Brain microvascular endothelial cell (primary cell): ENCODE data around the gene TRIM7.

Experiments
- DNase-seq: peaks from one replicate; pipeline ENCODE4 v3.0.0-alpha.2; 2020
- H3K27ac ChIP-seq: fragments of 250-450 bp; sonication (Bioruptor Pico); 2 replicates; pipeline ENCODE4 v1.5.1; 2020; ENCODE audit warnings: mild to moderate bottlenecking, moderate library complexity
- H3K27me3 ChIP-seq: fragments of 250-450 bp; sonication (Bioruptor Pico); replicated peaks from 2 replicates; pipeline ENCODE4 v1.5.1; 2020; ENCODE audit warnings: mild to moderate bottlenecking
- H3K36me3 ChIP-seq: fragments of 250-450 bp; sonication (Bioruptor Pico); replicated peaks from 2 replicates; pipeline ENCODE4 v1.5.1; 2020; ENCODE audit warnings: mild to moderate bottlenecking
- H3K4me3 ChIP-seq: 2 replicates; pipeline ENCODE4 v1.5.1; 2011; ENCODE audit warnings: low read depth, mild to moderate bottlenecking, control low read depth, low read length, moderate library complexity
- in situ Hi-C: cut with HindIII; loops from 2 replicates; pipeline ENCODE4 v1.10.0; 2017; ENCODE audit warnings: low sequenced_read_pairs, low pct_ligation_motif_present
- TF ChIP-seq, protein P1 (sequence below): IDR thresholded peaks from 2 replicates; pipeline ENCODE4 v1.5.1; 2011; ENCODE audit warnings: low read depth, mild to moderate bottlenecking, moderate library complexity, low read length, control low read depth, inconsistent platforms; ENCODE audit errors: missing control alignments

TRIM7 gene

DNA sequence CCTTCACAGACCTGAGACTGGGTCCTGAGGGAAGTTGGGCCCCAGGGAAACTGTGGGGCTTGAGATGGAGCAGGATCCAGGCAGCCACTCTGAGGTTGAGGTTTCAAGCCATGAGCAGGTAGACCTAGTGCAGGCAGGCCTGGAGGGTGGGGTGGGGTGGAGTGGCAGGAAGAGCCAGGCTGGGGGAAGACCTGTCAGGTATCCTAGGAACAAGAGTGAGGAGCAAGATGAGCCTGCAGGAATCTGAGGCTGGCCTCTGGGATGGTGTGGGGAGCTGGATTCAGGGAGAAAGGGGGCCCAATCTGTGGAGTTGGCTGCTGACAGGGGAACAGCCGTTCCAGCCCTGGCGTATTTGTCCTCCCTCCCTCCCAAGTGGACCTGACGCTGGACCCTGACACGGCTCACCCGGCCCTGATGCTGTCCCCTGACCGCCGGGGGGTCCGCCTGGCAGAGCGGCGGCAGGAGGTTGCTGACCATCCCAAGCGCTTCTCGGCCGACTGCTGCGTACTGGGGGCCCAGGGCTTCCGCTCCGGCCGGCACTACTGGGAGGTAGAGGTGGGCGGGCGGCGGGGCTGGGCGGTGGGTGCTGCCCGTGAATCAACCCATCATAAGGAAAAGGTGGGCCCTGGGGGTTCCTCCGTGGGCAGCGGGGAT, 28.9 kb upstream of the TRIM7 start:
- Histone ChIP-seq H3K27ac (no peak overlapping the region), H3K36me3 (peaks cover 65% of the 10 kb centered on the region)
- DNase-seq = no peak

DNA sequence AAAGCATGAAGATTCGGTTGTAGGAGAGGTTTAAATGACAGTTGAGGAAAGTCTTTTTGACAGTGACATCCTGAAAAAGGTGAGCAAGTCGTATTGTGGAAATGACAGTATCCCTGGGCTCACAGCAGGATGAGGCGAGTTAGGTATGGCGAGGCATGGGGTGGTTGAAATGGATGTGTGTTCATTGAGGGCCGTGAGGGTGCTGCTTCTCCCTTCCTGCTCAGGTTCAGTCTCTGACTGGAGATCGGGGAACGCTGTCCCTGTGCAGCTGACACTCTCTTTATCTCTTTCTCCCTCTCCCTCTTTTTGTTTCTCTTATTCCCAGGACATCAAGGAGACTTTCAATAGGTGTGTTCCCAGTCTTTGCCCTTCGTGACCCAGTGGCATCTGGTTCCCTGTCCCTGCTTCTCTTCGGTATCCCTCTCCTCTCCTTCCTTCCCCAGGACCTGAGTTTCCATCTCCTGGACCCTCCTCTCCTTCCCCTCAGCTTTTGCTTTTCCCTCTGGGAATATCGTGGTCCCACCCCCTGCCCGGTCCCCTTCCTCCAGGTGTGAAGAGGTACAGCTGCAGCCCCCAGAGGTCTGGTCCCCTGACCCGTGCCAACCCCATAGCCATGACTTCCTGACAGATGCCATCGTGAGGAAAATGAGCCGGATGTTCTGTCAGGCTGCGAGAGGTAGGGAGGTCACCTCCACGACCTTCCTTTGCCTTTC, 28.2 kb upstream of the TRIM7 start:
- no peak overlapping the region for H3K4me3 ChIP-seq
- in situ Hi-C loops = no loop called here
- H3K27ac ChIP-seq = no peak overlapping the region
- TF ChIP-seq, protein P1, sequence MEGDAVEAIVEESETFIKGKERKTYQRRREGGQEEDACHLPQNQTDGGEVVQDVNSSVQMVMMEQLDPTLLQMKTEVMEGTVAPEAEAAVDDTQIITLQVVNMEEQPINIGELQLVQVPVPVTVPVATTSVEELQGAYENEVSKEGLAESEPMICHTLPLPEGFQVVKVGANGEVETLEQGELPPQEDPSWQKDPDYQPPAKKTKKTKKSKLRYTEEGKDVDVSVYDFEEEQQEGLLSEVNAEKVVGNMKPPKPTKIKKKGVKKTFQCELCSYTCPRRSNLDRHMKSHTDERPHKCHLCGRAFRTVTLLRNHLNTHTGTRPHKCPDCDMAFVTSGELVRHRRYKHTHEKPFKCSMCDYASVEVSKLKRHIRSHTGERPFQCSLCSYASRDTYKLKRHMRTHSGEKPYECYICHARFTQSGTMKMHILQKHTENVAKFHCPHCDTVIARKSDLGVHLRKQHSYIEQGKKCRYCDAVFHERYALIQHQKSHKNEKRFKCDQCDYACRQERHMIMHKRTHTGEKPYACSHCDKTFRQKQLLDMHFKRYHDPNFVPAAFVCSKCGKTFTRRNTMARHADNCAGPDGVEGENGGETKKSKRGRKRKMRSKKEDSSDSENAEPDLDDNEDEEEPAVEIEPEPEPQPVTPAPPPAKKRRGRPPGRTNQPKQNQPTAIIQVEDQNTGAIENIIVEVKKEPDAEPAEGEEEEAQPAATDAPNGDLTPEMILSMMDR = no peak
- no peak for DNase-seq
- H3K36me3 ChIP-seq = peaks cover 58% of the 10 kb centered on the region
- H3K27me3 ChIP-seq = no peaks in the 10 kb centered on the region

More for the DNA sequence above, 28.9 kb upstream of the TRIM7 start:
- in situ Hi-C loops = no loop called here
- H3K4me3 ChIP-seq = no peak overlapping the region
- TF ChIP-seq, protein P1 = no peak
- no peaks in the 10 kb centered on the region for H3K27me3 ChIP-seq

DNA sequence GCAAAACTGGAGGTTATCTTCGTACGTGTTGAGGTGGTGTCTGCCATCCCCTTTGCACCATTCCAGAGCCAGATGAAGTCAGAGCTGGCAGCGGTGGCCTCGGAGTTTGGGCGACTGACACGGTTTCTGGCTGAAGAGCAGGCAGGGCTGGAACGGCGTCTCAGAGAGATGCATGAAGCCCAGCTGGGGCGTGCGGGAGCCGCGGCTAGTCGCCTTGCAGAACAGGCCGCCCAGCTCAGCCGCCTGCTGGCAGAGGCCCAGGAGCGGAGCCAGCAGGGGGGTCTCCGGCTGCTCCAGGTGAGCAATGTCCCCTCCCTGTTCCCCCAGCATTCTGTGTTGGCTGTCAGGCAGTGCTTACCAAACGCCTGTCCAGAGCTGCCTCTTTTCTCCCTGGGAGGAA, 27.6 kb upstream of the TRIM7 start:
- in situ Hi-C loops = no loop called here
- no peaks in the 10 kb centered on the region for H3K27me3 ChIP-seq
- TF ChIP-seq, protein P1 = no peak
- no peak overlapping the region for H3K4me3 ChIP-seq
- H3K27ac ChIP-seq = no peak overlapping the region
- H3K36me3 ChIP-seq = peaks cover 51% of the 10 kb centered on the region
- DNase-seq = no peak

DNA sequence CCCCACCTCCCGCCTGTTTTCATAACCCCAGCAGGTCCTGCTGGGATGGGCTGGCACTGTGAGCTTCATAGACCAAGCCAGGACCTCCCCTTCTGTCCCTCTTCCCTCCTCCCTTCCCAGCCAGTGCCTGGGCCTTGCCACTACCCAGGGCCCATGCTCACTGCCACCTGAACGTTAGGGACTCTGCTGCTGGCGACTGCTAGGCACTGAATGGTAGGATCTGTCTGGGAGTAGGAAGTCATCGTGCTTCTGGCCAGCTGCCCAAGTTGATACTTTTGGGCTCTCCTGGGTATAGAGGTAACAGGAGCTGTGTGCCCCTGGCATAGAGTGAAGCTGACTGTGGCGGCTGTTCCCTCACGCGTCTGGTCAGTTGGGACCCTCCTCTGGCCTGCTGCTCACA, 26.4 kb upstream of the TRIM7 start:
- no peak overlapping the region for H3K4me3 ChIP-seq
- no peak overlapping the region for H3K27ac ChIP-seq
- in situ Hi-C loops = no loop called here
- no peak for DNase-seq
- TF ChIP-seq, protein P1 = no peak
- H3K27me3 ChIP-seq = no peaks in the 10 kb centered on the region
- H3K36me3 ChIP-seq = peaks cover 42% of the 10 kb centered on the region

DNA sequence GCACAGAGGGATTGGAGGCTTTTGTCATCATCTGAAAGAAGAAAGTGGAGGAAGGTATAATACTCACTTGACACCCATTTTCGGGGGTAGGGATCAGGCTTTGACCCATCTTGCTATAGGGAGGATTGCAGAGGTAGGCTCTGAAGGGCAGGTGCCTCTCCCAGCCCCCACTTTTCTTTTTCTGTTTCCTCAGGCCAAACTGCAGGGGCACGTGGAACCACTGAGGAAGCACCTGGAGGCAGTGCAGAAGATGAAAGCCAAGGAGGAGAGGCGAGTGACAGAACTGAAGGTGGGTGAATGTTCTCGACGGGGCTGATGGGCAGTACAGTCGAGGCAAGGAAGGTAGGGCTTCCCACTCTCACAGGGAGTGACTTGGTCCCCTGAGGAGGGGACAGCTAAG, 25.6 kb upstream of the TRIM7 start:
- H3K36me3 ChIP-seq = peaks cover 33% of the 10 kb centered on the region

More for the DNA sequence above, 25.6 kb upstream of the TRIM7 start:
- Histone ChIP-seq H3K27me3 (no peaks in the 10 kb centered on the region), H3K27ac (no peak overlapping the region), H3K4me3 (no peak overlapping the region)
- in situ Hi-C loops = no loop called here
- DNase-seq = no peak
- TF ChIP-seq, protein P1 = no peak
